HFF-Myc (cell line): Measurements from ENCODE around the gene PRKCE.

Source experiments
- DNase-seq: peaks from one replicate; pipeline ENCODE4 v3.0.0-alpha.2; 2011; ENCODE audit warnings: low read depth; ENCODE audit errors: extremely low read depth
- H3K4me3 ChIP-seq: replicated peaks from 2 replicates; pipeline ENCODE4 v1.5.1; 2011; ENCODE audit warnings: low read depth, mild to moderate bottlenecking, control low read depth, low read length
- CTCF ChIP-seq: IDR thresholded peaks from 2 replicates; pipeline ENCODE4 v1.5.1; 2012; ENCODE audit warnings: mild to moderate bottlenecking, low read depth, low read length, control low read depth; ENCODE audit errors: missing control alignments

PRKCE gene

GRCh38 chr2:45839508-45840251 is 188.2 kb downstream of the PRKCE start:
- no peak overlapping the region for H3K4me3 ChIP-seq
- no peak for DNase-seq
- no peak for TF ChIP-seq CTCF

- H3K4me3 ChIP-seq = no peak overlapping the region
- DNase-seq = no peak
- no peak for TF ChIP-seq CTCF
These were observed 189.0 kb downstream of the PRKCE start for GRCh38 chr2:45840481-45840880.

- no peak for TF ChIP-seq CTCF
- no peak for DNase-seq
- no peak overlapping the region for H3K4me3 ChIP-seq
These were observed 190.4 kb downstream of the PRKCE start for GRCh38 chr2:45841752-45842407.

- no peak for DNase-seq
- no peak for TF ChIP-seq CTCF
- H3K4me3 ChIP-seq = no peak overlapping the region
These were observed 191.7 kb downstream of the PRKCE start for GRCh38 chr2:45843136-45843535.

GRCh38 chr2:45844796-45845457 is 193.5 kb downstream of the PRKCE start:
- H3K4me3 ChIP-seq = no peak overlapping the region
- no peak for TF ChIP-seq CTCF
- DNase-seq = no peak

GRCh38 chr2:45845566-45845965 is 194.1 kb downstream of the PRKCE start:
- no peak for TF ChIP-seq CTCF
- no peak overlapping the region for H3K4me3 ChIP-seq
- no peak for DNase-seq
